Measurements from ENCODE around the gene CHRNB4.

The CHRNB4 gene

DNA sequence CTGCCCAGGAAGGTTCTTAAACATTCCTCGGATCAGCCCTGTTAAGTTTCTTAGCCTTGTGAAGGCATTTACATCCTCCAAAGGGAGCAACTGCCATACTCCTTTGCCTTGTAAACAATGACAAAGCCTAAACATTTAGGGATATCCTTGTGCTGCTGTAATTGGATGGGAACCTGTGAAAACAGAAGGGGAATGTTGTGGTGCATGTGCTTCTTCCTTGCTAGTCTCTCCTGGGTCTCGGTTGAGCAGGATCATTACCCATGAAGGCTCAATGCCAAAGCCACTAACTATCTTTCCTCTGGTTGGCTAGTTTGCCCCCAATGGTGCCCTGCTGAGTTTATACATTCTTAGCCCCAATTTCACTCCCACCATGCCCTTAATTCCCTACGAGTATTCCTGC lies 37.5 kb downstream of the CHRNB4 start:
- Histone ChIP-seq H3K9me3 (ENCODE audit: control insufficient read depth, insufficient read depth, low read length) (no peaks in the 10 kb centered on the region), H3K9ac (ENCODE audit: low read depth, low read length) (no peak overlapping the region), H3K4me3 (ENCODE audit: low read depth, low read length) (no peak overlapping the region), H3K4me1 (ENCODE audit: control insufficient read depth, insufficient read depth, low read length) (no peaks in the 10 kb centered on the region), H3K36me3 (ENCODE audit: control insufficient read depth, insufficient read depth, low read length) (no peaks in the 10 kb centered on the region), H3K27me3 (ENCODE audit: control insufficient read depth, insufficient read depth, low read length) (no peaks in the 10 kb centered on the region)

- Histone ChIP-seq H3K9me3 (ENCODE audit: control insufficient read depth, insufficient read depth, low read length) (no peaks in the 10 kb centered on the region), H3K9ac (ENCODE audit: low read depth, low read length) (no peak overlapping the region), H3K27me3 (ENCODE audit: control insufficient read depth, insufficient read depth, low read length) (no peaks in the 10 kb centered on the region), H3K36me3 (ENCODE audit: control insufficient read depth, insufficient read depth, low read length) (no peaks in the 10 kb centered on the region), H3K4me3 (ENCODE audit: low read depth, low read length) (no peak overlapping the region), H3K4me1 (ENCODE audit: control insufficient read depth, insufficient read depth, low read length) (no peaks in the 10 kb centered on the region)
Measured at GRCh38 chr15:78599189-78599588, 41.8 kb downstream of the CHRNB4 start.

DNA sequence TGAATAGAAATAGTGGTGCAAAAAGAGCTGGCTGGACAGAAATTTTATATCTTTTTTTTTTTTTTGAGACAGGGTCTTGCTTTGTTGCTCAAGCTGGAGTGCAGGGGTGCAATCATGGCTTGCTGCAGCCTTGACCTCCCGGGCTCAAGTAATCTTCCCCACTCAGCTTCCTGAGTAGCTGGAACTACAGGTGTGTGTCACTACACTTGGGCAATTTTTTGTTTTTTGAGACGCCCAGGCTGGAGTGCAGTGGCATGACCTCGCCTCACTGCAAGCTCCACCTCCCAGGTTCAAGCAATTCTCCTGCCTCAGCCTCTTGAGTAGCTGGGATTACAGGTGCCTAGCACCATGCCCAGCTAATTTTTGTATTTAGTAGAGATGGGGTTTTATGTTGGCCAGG lies 42.7 kb downstream of the CHRNB4 start:
- no peaks in the 10 kb centered on the region for H3K4me1 ChIP-seq (ENCODE audit: control insufficient read depth, insufficient read depth, low read length)
- H3K36me3 ChIP-seq (ENCODE audit: control insufficient read depth, insufficient read depth, low read length) = no peaks in the 10 kb centered on the region
- no peaks in the 10 kb centered on the region for H3K27me3 ChIP-seq (ENCODE audit: control insufficient read depth, insufficient read depth, low read length)
- no peak overlapping the region for H3K9ac ChIP-seq (ENCODE audit: low read depth, low read length)
- H3K9me3 ChIP-seq (ENCODE audit: control insufficient read depth, insufficient read depth, low read length) = no peaks in the 10 kb centered on the region
- H3K4me3 ChIP-seq (ENCODE audit: low read depth, low read length) = no peak overlapping the region

DNA sequence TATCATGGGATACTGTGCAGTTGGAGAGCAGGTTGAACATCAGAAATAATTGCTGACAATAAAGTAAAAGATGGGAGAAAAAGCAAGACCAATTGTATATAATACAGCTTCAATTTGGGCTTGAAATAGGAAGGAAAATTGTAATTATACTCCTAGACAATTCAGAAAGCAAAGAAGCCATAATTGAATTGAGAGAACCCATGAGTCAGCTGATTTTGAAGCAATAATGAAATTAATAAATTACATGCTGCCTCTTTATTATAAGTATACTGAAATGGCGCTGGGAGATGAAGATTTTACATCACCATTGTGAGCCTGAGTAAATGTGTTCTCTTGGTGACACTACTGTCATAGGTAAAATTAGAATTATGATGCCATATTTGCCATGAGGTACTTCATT lies 43.4 kb downstream of the CHRNB4 start:
- no peaks in the 10 kb centered on the region for H3K9me3 ChIP-seq (ENCODE audit: control insufficient read depth, insufficient read depth, low read length)
- no peaks in the 10 kb centered on the region for H3K4me1 ChIP-seq (ENCODE audit: control insufficient read depth, insufficient read depth, low read length)
- no peak overlapping the region for H3K4me3 ChIP-seq (ENCODE audit: low read depth, low read length)
- no peaks in the 10 kb centered on the region for H3K36me3 ChIP-seq (ENCODE audit: control insufficient read depth, insufficient read depth, low read length)
- no peaks in the 10 kb centered on the region for H3K27me3 ChIP-seq (ENCODE audit: control insufficient read depth, insufficient read depth, low read length)
- no peak overlapping the region for H3K9ac ChIP-seq (ENCODE audit: low read depth, low read length)

GRCh38 chr15:78574944-78575343 lies 66.1 kb downstream of the CHRNB4 start:
- Histone ChIP-seq H3K36me3 (ENCODE audit: control insufficient read depth, insufficient read depth, low read length) (no peaks in the 10 kb centered on the region), H3K9me3 (ENCODE audit: control insufficient read depth, insufficient read depth, low read length) (no peaks in the 10 kb centered on the region), H3K4me3 (ENCODE audit: low read depth, low read length) (no peak overlapping the region), H3K27me3 (ENCODE audit: control insufficient read depth, insufficient read depth, low read length) (no peaks in the 10 kb centered on the region), H3K4me1 (ENCODE audit: control insufficient read depth, insufficient read depth, low read length) (peaks cover 2% of the 10 kb centered on the region), H3K9ac (ENCODE audit: low read depth, low read length) (no peak overlapping the region)
